Mucosa of descending colon (tissue), 3 donors: Measurements from ENCODE around the gene MTFR2. TPM values are rescaled to one million over a fixed set of nuclear protein-coding genes. Genes with fewer than 3 reads are reported as not detected.

Source experiments
- ATAC-seq: fragments of 200-7000 bp; cut with Tn5 transposase; one replicate; pipeline ENCODE4 v1.9.1; 2020; ENCODE audit warnings: mild to moderate bottlenecking, moderate library complexity
- DNase-seq, 3 donors: peaks; one replicate each; pipeline ENCODE4 v3.0.0-alpha.2; 2020
- H3K36me3 ChIP-seq: fragments of 200-600 bp; one replicate; pipeline ENCODE4 v1.8.0; 2021; ENCODE audit warnings: low read depth, mild to moderate bottlenecking
- H3K4me1 ChIP-seq: fragments of 200-600 bp; one replicate; pipeline ENCODE4 v1.8.0; 2021; ENCODE audit warnings: low read depth, mild to moderate bottlenecking
- H3K4me3 ChIP-seq: fragments of 200-600 bp; one replicate; pipeline ENCODE4 v1.8.0; 2021; ENCODE audit warnings: mild to moderate bottlenecking
- H3K9me3 ChIP-seq: fragments of 200-600 bp; one replicate; pipeline ENCODE4 v1.8.0; 2021; ENCODE audit warnings: mild to moderate bottlenecking
- CTCF ChIP-seq: fragments of 200-600 bp; IDR thresholded peaks from one replicate; pipeline ENCODE4 v1.8.0; 2022; ENCODE audit warnings: antibody characterized with exemption, mild to moderate bottlenecking
- intact Hi-C, 2 donors: fragments of 100-400 bp; cut with DNase I in 1 of 2; cut with micrococcal nuclease in 1 of 2; formaldehyde crosslinking; loops; one replicate each; pipeline versions ENCODE4 v1.11.0 to v1.11.1; 2022; cut with DNase I, micrococcal nuclease
- total RNA-seq, 3 donors: library from RNA; stranded (reverse); fragmentation: NEBNext Ultra II Directional in 2 of 3; extraction: Animal tissue kit (Norgen Biotek cat#: 25700) in 2 of 3; gene quantifications; one replicate each; pipeline versions ENCODE4 v1.2.1 to v1.2.4, GENCODE V29; 2021 to 2023
- donor health status: DM: no; HTN: no; CAD: no; lungs with moderate emphysema.
- donor health status: DM: no; HTN: no; CAD: no.
- donor health status: DM: no; HTN: yes; CAD: no.

MTFR2 gene
- total RNA-seq, 3 donors from 2014 or later, result 2.2 to 5.1 (median 2.6) TPM

- TF ChIP-seq CTCF, result no peak
- intact Hi-C loops, result no loop called here
Observed at GRCh38 chr6:136210398-136211165, 39.5 kb downstream of the MTFR2 start.

GRCh38 chr6:136209496-136209895 lies 40.6 kb downstream of the MTFR2 start:
- no peaks in the 10 kb centered on the region for H3K4me1 ChIP-seq
- no peak overlapping the region for H3K4me3 ChIP-seq
- no peak for ATAC-seq
- DNase-seq, result no peak
- intact Hi-C loops, result no loop called here
- H3K36me3 ChIP-seq, result no peaks in the 10 kb centered on the region
- H3K9me3 ChIP-seq, result no peaks in the 10 kb centered on the region
- no peak for TF ChIP-seq CTCF

More at GRCh38 chr6:136210398-136211165, 39.5 kb downstream of the MTFR2 start:
- Histone ChIP-seq H3K4me3 (no peak overlapping the region), H3K36me3 (no peaks in the 10 kb centered on the region), H3K4me1 (no peaks in the 10 kb centered on the region), H3K9me3 (no peaks in the 10 kb centered on the region)
- ATAC-seq, result no peak
- no peak for DNase-seq

- DNase-seq, result no peak
- Histone ChIP-seq H3K9me3 (no peaks in the 10 kb centered on the region), H3K4me1 (no peaks in the 10 kb centered on the region), H3K36me3 (no peaks in the 10 kb centered on the region), H3K4me3 (no peak overlapping the region)
- no peak for ATAC-seq
- TF ChIP-seq CTCF, result no peak
- intact Hi-C loops, result no loop called here
Observed at GRCh38 chr6:136208783-136209182, 41.3 kb downstream of the MTFR2 start.

- TF ChIP-seq CTCF, result no peak
- no peaks in the 10 kb centered on the region for H3K36me3 ChIP-seq
- ATAC-seq (no peak), DNase-seq (no peak)
- intact Hi-C loops, result no loop called here
- no peak overlapping the region for H3K4me3 ChIP-seq
- H3K4me1 ChIP-seq, result no peaks in the 10 kb centered on the region
- H3K9me3 ChIP-seq, result no peaks in the 10 kb centered on the region
Observed at GRCh38 chr6:136201732-136202131, 48.4 kb downstream of the MTFR2 start.

GRCh38 chr6:136192902-136193301 lies 57.2 kb downstream of the MTFR2 start:
- no peak for DNase-seq
- no peak for TF ChIP-seq CTCF
- Histone ChIP-seq H3K4me3 (no peak overlapping the region), H3K9me3 (no peaks in the 10 kb centered on the region), H3K4me1 (no peaks in the 10 kb centered on the region), H3K36me3 (no peaks in the 10 kb centered on the region)
- intact Hi-C loops, result no loop called here
- no peak for ATAC-seq
